K562 (cell line): ENCODE results near the gene ODF4. TPM values are rescaled to one million over a fixed set of nuclear protein-coding genes. Genes with fewer than 3 reads are reported as not detected.

Experiments
- HEY1 ChIP-seq: fragments of 250-450 bp; sonication (Bioruptor Pico); IDR thresholded peaks from 2 replicates; pipeline ENCODE4 v1.5.0; 2020; ENCODE audit warnings: mild to moderate bottlenecking, moderate library complexity, borderline replicate concordance
- KLF1 ChIP-seq: fragments of 450-650 bp; IDR thresholded peaks from 2 replicates; pipeline ENCODE4 v1.6.1; 2016; ENCODE audit warnings: missing genetic modification characterization, missing compliant biosample characterization
- MAFK ChIP-seq: IDR thresholded peaks from 2 replicates; pipeline ENCODE4 v1.6.1; 2011; ENCODE audit warnings: low read length, improper control_type of control experiment
- MTF1 ChIP-seq: fragments of 250-450 bp; sonication (Bioruptor Pico); IDR thresholded peaks from 2 replicates; pipeline ENCODE4 v1.9.0; 2021; ENCODE audit warnings: moderate library complexity, mild to moderate bottlenecking, inconsistent platforms, borderline replicate concordance
- NR3C1 ChIP-seq: sonication (generic); formaldehyde crosslinking; IDR thresholded peaks from 2 replicates; pipeline ENCODE4 v1.8.1; 2022; ENCODE audit warnings: missing genetic modification reagents
- PHF21A ChIP-seq: fragments of 450-650 bp; IDR thresholded peaks from 2 replicates; pipeline ENCODE4 v1.6.1; 2017; ENCODE audit warnings: low read depth, borderline replicate concordance
- RBM39 ChIP-seq: fragments of 200-400 bp; formaldehyde crosslinking; optimal IDR thresholded peaks from 2 replicates; pipeline ENCODE3; 2018; ENCODE audit warnings: low read depth, low read length
- SMAD1 ChIP-seq: fragments of 150-350 bp; IDR thresholded peaks from 2 replicates; pipeline ENCODE4 v1.6.1; 2014; ENCODE audit warnings: low read length, low read depth; ENCODE audit not compliant: partially characterized antibody
- SP1 ChIP-seq: sonication (generic); formaldehyde crosslinking; IDR thresholded peaks from 2 replicates; pipeline ENCODE4 v1.8.1; 2022; ENCODE audit warnings: mild to moderate bottlenecking, missing genetic modification reagents
- TBL1XR1 ChIP-seq, 2 experiments: IDR thresholded peaks; 2 replicates each; pipeline ENCODE4 v1.6.1; 2012; ENCODE audit warnings: improper control_type of control experiment in 2 of 2, low read length in 2 of 2, mild to moderate bottlenecking in 1 of 2
- TEAD4 ChIP-seq, 2 experiments: sonication (generic) in 1 of 2; formaldehyde crosslinking in 1 of 2; IDR thresholded peaks; 2 replicates each; pipeline versions ENCODE4 v1.6.1 to v1.8.0; 2012 to 2022; ENCODE audit warnings: borderline replicate concordance in 1 of 2, inconsistent platforms in 1 of 2, low read length in 1 of 2, mild to moderate bottlenecking in 1 of 2, missing genetic modification reagents in 1 of 2
- WHSC1 ChIP-seq: IDR thresholded peaks from one replicate; pipeline ENCODE4 v1.6.1; 2012; ENCODE audit warnings: low read length, control low read depth, inconsistent platforms
- XRCC5 ChIP-seq: fragments of 200-400 bp; formaldehyde crosslinking; IDR thresholded peaks from 2 replicates; pipeline ENCODE4 v1.6.1; 2017; ENCODE audit warnings: low read depth, mild to moderate bottlenecking, low read length
- ZKSCAN3 ChIP-seq: fragments of 250-450 bp; sonication (Bioruptor Pico); IDR thresholded peaks from 2 replicates; pipeline ENCODE4 v1.4.0; 2020
- polyA plus RNA-seq, 8 experiments: library from polyadenylated mRNA; depleted of rRNA in 4 of 8; stranded (reverse) in 5 of 8; unstranded in 3 of 8; fragments of >200 nt; fragmentation: Nextera tagmentation in 2 of 8; fragmentation: Illumina TruSeq in 1 of 8; extraction: Ambion mirVana in 2 of 8; extraction: Trizol in 1 of 8; gene quantifications; 2 replicates each; pipeline versions ENCODE4 v1.2.1 to v1.2.3, GENCODE V29; 2011 to 2014; ENCODE audit warnings: inconsistent platforms in 1 of 8, missing spikeins in 1 of 8
- total RNA-seq, 7 experiments: library from RNA; depleted of rRNA in 6 of 7; stranded (reverse); fragments of >200 nt in 6 of 7; fragmentation: Illumina TruSeq in 2 of 7; extraction: Trizol in 2 of 7; gene quantifications; 2 replicates each; pipeline versions ENCODE4 v1.2.1 to v1.2.3, GENCODE V29; 2011 to 2021; ENCODE audit warnings: low replicate concordance in 1 of 7
- TF ChIP-seq, protein P1 (sequence below): conservative IDR thresholded peaks from 2 replicates; pipeline ENCODE4 v1.6.1; 2011; ENCODE audit warnings: low read depth, mild to moderate bottlenecking, low read length; ENCODE audit not compliant: control insufficient read depth
- TF ChIP-seq, protein P2 (sequence below): IDR thresholded peaks from 3 replicates; pipeline ENCODE4 v1.6.1; 2011; ENCODE audit warnings: borderline replicate concordance, mild to moderate bottlenecking, moderate library complexity; ENCODE audit not compliant: insufficient read length; ENCODE audit errors: extremely low read depth
- TF ChIP-seq, protein P3 (sequence below): fragments of 250-450 bp; sonication (Bioruptor Pico); IDR thresholded peaks from 2 replicates; pipeline ENCODE4 v1.4.0; 2020; ENCODE audit warnings: borderline replicate concordance
- TF ChIP-seq, protein P4 (sequence below): fragments of 450-650 bp; formaldehyde crosslinking; IDR thresholded peaks from 2 replicates; pipeline ENCODE4 v1.4.0; 2020; ENCODE audit warnings: mild to moderate bottlenecking, moderate library complexity

ODF4 gene
- total and polyA plus RNA-seq, 9 of the 15 experiments (the other 6 are each of a cell fraction or from before 2014, with no cell fraction given) = not detected

DNA sequence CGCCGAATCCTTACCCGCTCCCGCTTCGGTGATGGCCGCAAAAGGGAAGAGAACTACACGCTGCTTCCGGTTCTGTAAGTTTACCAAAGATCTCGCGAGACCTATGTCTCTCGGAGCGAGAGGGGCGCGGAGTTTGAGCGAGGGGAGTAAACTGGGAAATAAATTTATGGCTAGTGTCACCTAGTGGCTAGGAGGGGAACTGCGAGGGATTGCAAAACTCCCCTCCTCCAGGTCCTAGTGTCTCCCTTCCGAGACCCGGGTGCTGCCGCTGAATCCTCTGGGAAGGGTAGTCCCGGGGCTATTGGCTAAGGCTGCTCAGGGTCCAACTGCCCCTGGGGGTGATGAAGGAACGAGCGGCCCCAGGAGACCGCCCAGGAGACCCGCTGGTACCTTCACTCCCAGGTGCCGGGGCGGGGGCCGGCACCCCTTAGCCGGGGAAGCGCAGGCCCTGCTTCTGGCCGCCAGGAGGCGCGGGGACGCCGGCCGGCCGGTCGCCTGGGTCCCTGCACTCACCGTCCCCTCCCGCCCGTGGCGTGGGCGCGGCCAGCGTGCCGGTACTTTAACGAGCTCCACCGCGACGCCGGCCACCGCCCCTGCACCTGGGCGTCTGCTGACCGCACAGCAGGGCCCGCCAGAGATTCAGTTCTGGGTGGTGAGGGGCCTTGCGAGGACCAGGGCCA, 43.6 kb downstream of the ODF4 start, which contains the start of gene RPL26 (continued):
- TF ChIP-seq PHF21A = no peak
- TF ChIP-seq, protein P1, sequence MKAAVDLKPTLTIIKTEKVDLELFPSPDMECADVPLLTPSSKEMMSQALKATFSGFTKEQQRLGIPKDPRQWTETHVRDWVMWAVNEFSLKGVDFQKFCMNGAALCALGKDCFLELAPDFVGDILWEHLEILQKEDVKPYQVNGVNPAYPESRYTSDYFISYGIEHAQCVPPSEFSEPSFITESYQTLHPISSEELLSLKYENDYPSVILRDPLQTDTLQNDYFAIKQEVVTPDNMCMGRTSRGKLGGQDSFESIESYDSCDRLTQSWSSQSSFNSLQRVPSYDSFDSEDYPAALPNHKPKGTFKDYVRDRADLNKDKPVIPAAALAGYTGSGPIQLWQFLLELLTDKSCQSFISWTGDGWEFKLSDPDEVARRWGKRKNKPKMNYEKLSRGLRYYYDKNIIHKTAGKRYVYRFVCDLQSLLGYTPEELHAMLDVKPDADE = no peak; the same call in none of the 2 replicates
- no peak for TF ChIP-seq WHSC1
- no peak for TF ChIP-seq MTF1
- no peak for TF ChIP-seq MAFK
- TF ChIP-seq, protein P2, sequence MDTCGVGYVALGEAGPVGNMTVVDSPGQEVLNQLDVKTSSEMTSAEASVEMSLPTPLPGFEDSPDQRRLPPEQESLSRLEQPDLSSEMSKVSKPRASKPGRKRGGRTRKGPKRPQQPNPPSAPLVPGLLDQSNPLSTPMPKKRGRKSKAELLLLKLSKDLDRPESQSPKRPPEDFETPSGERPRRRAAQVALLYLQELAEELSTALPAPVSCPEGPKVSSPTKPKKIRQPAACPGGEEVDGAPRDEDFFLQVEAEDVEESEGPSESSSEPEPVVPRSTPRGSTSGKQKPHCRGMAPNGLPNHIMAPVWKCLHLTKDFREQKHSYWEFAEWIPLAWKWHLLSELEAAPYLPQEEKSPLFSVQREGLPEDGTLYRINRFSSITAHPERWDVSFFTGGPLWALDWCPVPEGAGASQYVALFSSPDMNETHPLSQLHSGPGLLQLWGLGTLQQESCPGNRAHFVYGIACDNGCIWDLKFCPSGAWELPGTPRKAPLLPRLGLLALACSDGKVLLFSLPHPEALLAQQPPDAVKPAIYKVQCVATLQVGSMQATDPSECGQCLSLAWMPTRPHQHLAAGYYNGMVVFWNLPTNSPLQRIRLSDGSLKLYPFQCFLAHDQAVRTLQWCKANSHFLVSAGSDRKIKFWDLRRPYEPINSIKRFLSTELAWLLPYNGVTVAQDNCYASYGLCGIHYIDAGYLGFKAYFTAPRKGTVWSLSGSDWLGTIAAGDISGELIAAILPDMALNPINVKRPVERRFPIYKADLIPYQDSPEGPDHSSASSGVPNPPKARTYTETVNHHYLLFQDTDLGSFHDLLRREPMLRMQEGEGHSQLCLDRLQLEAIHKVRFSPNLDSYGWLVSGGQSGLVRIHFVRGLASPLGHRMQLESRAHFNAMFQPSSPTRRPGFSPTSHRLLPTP = no peak
- no peak for TF ChIP-seq HEY1 (CRISPR knock-in tag)
- no peak for TF ChIP-seq SMAD1
- TF ChIP-seq KLF1 (tag) = 0 out of 2 replicates have a peak, but pooled peaks have one; percentile 48
- TF ChIP-seq SP1 (CRISPR knock-in tag) = peak; percentile 69
- TF ChIP-seq RBM39 = no peak
- TF ChIP-seq, protein P3, sequence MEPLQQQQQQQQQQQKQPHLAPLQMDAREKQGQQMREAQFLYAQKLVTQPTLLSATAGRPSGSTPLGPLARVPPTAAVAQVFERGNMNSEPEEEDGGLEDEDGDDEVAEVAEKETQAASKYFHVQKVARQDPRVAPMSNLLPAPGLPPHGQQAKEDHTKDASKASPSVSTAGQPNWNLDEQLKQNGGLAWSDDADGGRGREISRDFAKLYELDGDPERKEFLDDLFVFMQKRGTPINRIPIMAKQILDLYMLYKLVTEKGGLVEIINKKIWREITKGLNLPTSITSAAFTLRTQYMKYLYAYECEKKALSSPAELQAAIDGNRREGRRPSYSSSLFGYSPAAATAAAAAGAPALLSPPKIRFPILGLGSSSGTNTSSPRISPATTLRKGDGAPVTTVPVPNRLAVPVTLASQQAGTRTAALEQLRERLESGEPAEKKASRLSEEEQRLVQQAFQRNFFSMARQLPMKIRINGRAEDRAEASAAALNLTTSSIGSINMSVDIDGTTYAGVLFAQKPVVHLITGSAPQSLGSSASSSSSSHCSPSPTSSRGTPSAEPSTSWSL = no peak
- TF ChIP-seq TEAD4 (IDR thresholded peaks at IDR 0.05; ENCODE audit: low read length) = 0 out of 2 replicates have a peak, but pooled peaks have one; percentile 13
- no peak for TF ChIP-seq TEAD4 (CRISPR knock-in tag; IDR thresholded peaks at IDR 0.05; ENCODE audit: borderline replicate concordance)
- TF ChIP-seq, protein P4, sequence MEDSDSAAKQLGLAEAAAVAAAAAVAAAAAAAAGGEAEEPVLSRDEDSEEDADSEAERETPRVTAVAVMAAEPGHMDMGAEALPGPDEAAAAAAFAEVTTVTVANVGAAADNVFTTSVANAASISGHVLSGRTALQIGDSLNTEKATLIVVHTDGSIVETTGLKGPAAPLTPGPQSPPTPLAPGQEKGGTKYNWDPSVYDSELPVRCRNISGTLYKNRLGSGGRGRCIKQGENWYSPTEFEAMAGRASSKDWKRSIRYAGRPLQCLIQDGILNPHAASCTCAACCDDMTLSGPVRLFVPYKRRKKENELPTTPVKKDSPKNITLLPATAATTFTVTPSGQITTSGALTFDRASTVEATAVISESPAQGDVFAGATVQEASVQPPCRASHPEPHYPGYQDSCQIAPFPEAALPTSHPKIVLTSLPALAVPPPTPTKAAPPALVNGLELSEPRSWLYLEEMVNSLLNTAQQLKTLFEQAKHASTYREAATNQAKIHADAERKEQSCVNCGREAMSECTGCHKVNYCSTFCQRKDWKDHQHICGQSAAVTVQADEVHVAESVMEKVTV (CRISPR knock-in tag) = no peak
- 0 out of 4 replicates have a peak, but pooled peaks of 1 of the 2 experiments have one; percentile 22 for TF ChIP-seq TBL1XR1 (IDR thresholded peaks at IDR 0.05; ENCODE audit: low read length in 2 of 2)
- TF ChIP-seq XRCC5 = no peak; the same call in 1 of the 2 replicates
- TF ChIP-seq NR3C1 = no peak
- TF ChIP-seq ZKSCAN3 = no peak
